ENCODE data around the gene TTC39C. TPM values are rescaled to one million over a fixed set of nuclear protein-coding genes. Genes with fewer than 3 reads are reported as not detected.

The TTC39C gene
- total RNA-seq = 10 to 100 TPM; 43.8 to 45.3 TPM

DNA sequence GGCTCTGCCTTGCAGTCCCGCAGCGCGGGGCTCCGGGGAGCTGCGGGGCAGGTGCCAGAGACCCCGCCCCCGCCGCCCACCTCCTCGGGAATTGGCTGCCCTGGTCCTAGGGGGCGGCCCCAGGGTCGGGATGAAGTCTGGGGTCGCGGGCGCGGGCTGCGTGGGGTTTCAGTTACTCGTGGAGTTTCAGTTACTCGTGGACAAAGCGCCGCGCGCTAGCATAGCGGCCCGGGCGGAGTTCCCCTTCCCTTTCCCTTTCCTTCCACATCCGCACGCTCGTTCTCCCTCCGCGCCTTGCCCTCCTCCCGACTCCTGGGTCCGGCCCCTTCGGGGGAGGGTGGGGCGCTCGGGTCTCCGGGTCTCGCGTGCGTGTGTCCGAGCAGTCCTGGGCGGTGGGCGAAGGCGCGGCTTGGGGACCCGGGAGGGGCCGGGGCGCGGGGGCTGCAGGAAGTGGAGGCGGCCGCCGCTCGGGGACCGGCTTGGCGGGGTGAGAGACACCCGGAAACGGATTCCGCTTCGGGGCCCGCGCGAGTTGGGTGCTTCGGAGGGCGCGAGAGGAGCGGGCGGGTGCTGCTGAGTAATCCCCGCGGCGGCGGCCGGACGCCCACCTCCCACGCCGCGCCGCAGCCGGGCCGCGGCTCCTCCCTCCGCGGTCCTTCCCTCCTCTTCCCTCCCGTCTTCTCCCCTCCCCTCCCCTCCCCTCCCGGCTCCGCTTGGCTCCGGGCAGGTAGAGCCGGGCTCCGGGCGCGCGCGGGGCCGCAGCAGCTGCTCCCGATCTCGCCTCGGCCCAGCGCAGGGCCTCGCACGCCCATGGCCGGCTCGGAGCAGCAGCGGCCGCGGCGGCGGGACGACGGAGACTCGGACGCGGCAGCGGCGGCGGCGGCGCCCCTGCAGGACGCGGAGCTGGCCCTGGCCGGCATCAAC lies at the start of gene TTC39C:
TSS of gene TTC39C (plus strand) at position 693 of the 924 bp plus-strand sequence. CDS start at position 811, 118 bp downstream.
- Mint-ChIP-seq H3K27ac (peak within 1 kb of the TSS; percentile 93), H3K27me3 (no peaks in the 10 kb centered on the region), H3K4me1 (peaks cover 69% of the 10 kb centered on the region), H3K36me3 (peaks cover 24% of the 10 kb centered on the region), H3K4me3 (peak within 1 kb of the TSS; percentile 94), H3K9me3 (peaks cover 1% of the 10 kb centered on the region)
- peak; percentile 93 for DNase-seq

DNA sequence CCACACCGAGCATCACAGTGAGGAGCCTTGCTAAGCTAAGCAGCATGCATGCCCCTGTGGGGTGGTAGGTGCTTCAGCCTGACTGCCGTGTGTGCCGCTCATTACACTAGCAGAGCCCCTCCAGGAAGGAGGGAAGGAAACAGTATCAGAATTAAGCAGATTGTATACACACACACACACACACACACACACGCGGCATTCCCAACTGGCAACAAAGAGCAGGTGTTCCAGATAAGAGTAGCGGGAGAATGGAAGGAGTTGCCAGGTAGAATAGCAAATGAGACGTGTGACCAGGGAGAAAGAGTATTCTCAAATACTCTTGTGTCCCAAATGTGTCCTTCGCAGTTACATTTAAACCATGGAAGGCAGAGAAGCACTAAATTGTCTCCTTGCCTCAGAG lies 47.6 kb upstream of the TTC39C start:
- peaks cover 64% of the 10 kb centered on the region for H3K4me1 Mint-ChIP-seq
- peaks cover 3% of the 10 kb centered on the region for H3K9me3 Mint-ChIP-seq

DNA sequence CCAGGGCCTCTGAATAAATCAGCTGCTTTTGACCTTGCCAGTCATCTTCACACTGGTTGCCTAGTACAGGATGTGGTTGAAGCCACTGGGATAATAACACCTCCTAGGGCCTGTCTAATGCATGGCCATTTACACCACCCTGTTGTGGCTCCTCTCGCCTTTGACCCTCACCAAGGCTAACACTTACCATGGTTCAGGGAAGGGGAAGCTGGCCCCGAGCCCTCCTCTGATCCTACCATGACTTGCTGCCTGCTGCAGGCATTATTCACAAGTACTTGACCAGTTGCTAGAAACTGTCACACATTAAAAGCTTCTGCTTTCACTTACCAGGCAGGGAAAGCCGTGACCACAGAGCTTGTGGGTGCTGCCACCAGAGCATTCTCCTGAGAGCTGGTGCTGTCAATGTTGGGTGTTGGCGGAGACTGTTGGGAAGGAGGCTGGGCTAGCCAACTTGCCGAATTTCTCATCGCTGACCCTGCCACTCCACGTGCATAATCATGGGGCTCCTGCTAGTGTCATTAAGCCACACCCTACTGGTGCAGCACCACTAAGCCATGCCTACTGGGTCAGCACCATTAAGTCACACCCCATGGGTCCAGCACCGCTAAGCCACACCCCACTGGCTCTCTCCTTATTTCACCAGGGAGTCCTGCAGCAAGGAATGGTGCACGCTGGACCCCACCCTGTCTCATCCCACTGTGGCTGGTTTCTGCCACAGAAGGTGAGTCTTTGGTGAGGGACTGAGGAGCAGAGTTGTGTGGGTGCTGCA lies 47.0 kb upstream of the TTC39C start:
- Mint-ChIP-seq H3K27me3 (no peaks in the 10 kb centered on the region), H3K9me3 (peaks cover 3% of the 10 kb centered on the region), H3K27ac (peak overlapping the region; percentile 31), H3K4me3 (no peak overlapping the region), H3K4me1 (peaks cover 70% of the 10 kb centered on the region), H3K36me3 (peaks cover 5% of the 10 kb centered on the region)
- peak; percentile 24 for DNase-seq

More for the DNA sequence above, 47.6 kb upstream of the TTC39C start:
- Mint-ChIP-seq H3K27me3 (no peaks in the 10 kb centered on the region), H3K36me3 (peaks cover 5% of the 10 kb centered on the region), H3K4me3 (no peak overlapping the region), H3K27ac (peak overlapping the region; percentile 1)
- no peak for DNase-seq

DNA sequence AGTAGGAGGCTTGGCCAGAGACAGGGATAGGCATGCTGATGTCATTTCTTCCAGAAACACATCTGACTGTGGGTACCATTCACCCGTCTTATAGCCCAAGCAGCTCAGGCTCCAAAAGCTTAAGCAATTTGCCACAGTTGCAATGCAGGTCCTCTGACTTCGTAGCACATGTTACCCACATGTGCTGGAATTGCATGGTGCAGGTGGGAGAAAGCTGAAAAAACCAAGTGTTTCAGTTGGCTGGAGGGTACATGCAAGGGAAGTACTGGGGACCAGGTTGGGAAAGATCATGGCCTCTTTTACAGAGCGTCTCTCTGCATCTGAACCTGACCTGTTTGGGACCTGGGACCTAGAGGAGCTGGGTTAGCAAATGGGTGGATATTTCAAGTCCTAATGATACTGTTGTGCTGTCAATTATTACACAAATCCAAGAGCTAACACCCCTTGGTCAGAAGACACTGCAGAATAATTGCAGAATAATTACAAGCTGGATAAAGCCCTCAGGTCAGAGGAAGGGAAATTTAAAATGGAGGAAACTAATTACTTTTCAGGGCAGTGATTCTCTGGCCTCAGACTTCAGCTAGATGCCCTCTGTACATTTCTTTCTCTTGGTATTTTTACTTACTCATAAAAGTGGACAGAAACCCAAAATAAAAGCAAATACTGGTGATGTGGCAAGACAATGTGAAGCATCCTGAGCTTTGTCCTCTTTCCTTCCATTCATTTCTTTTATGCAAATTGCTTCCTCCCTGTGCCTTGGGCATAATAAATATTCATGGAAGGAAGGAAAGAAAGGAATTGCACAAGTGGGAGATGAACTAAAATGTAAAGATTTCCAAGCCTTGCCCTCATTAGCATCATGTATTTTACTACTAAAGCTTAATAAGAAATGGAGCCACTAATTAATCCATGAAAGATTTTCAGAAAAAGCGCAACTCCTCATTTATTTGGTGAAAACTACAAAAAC lies 45.6 kb upstream of the TTC39C start:
- H3K27ac Mint-ChIP-seq = no peak overlapping the region
- peaks cover 7% of the 10 kb centered on the region for H3K36me3 Mint-ChIP-seq
- H3K27me3 Mint-ChIP-seq = no peaks in the 10 kb centered on the region
- peaks cover 73% of the 10 kb centered on the region for H3K4me1 Mint-ChIP-seq
- H3K4me3 Mint-ChIP-seq = no peak overlapping the region
- H3K9me3 Mint-ChIP-seq = peaks cover 5% of the 10 kb centered on the region
- no peak for DNase-seq

DNA sequence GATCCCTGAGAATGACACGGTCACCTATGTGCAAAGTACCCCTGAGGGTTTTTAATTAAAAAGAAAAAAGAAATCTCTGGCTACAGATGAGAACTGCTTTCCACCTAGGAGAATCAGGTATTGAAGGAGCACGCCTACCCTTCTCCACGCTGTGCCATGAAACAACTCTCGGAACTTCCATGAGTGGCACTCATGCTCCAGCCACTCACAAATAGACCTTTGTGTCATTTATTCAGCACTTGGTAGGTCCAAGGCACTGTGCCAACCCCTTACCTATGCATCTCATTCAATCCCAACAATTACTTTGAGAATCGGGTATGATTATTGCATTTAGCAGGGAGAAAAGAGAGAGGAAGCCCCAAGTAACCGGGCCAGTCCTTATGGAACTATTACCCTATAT lies 44.9 kb upstream of the TTC39C start:
- no peak overlapping the region for H3K27ac Mint-ChIP-seq
- H3K4me1 Mint-ChIP-seq = peaks cover 65% of the 10 kb centered on the region

DNA sequence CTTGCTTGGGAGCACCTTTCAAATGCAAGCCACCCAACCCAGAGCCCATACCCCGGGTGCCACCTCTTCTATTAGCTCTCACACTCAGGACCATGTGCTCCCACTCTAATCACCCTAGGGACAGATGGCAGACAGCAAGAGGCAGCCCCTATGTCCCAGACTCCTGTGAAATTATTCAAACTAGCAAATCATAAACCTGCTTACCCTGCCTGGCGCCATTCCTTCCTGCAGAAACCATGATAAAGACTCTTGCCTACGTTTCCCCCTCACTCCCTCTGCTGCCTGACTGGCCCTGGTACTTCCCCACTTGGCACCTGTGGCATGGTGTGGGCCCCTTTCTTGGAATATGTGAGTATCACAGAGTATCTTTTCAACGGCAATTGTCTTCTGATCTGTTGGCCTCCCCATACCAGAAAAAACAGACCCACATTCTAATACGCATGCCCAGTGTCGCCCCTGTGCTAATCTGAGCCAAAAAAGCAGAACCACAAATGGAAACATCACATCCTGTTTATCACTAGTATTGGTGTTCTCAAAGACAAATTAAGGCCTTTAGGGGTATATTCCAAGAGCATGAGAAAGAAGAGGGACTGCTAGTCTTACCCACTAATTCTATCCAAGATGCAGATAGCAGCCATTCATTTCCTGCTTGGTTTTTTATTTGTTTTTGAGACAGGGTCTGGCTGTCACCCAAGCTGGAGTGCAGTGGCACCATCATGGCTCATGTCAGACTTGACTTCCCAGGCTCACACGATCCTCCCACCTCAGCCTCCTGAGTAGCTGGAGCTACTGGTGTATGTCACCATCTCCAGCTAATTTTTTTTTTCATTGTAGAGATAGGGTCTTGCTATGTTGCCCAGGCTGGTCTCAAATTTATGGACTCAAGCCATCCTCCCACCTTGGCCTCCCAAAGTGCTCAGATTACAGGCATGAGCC lies 44.1 kb upstream of the TTC39C start:
- Mint-ChIP-seq H3K27ac (peak overlapping the region; percentile 88), H3K9me3 (peaks cover 7% of the 10 kb centered on the region), H3K27me3 (no peaks in the 10 kb centered on the region), H3K4me1 (peaks cover 60% of the 10 kb centered on the region), H3K36me3 (peaks cover 7% of the 10 kb centered on the region), H3K4me3 (no peak overlapping the region)
- DNase-seq = peak; percentile 65

More for the DNA sequence above, 44.9 kb upstream of the TTC39C start:
- Mint-ChIP-seq H3K36me3 (peaks cover 7% of the 10 kb centered on the region), H3K9me3 (peaks cover 7% of the 10 kb centered on the region), H3K27me3 (no peaks in the 10 kb centered on the region), H3K4me3 (no peak overlapping the region)
- DNase-seq = no peak

DNA sequence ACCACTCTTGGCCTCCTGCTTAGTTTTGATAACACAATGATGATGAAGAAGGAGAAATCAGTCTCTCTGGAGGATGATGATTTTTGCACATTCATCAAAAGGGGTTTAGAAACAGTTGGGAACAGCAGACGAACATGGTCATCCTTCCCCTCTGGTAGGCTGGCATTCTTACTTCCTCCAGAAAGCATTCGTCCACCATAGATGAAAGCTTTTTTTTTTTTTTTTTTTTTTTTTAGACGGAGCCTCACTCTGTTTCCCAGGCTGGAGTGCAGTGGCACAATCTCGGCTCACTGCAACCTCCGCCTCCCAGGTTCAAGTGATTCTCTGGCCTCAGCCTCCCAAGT lies 43.5 kb upstream of the TTC39C start:
- peaks cover 54% of the 10 kb centered on the region for H3K4me1 Mint-ChIP-seq
- peaks cover 7% of the 10 kb centered on the region for H3K9me3 Mint-ChIP-seq
- H3K27ac Mint-ChIP-seq = peak overlapping the region; percentile 88
- H3K4me3 Mint-ChIP-seq = no peak overlapping the region
- H3K36me3 Mint-ChIP-seq = peaks cover 7% of the 10 kb centered on the region
- no peaks in the 10 kb centered on the region for H3K27me3 Mint-ChIP-seq
- no peak for DNase-seq

DNA sequence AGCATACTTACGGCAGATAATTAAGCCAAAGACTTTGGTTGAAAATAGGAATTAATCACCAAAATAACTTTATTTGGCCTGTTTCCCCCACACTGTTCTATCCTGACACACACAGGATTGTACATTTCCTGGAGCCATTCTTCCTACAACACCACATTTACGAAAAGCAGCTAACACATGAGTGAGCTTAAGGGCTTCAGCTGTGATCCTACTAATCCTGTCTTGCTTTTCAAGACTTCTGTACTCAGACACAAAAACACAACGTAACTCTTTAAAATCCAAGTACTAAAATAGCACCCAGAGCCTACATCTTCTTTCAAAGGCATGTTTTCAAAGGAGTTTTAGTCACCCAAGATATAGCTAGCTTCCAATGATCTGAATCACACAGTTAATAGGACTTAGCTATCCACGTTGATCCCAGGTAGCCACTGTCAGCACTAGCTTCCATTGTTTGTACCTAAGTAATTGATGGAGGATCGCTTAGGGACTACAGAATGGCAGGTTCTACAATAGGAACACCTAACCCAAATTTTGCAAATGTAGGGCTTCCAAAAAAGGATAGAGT lies 42.8 kb upstream of the TTC39C start:
- peaks cover 12% of the 10 kb centered on the region for H3K9me3 Mint-ChIP-seq
- no peaks in the 10 kb centered on the region for H3K27me3 Mint-ChIP-seq
- H3K4me3 Mint-ChIP-seq = no peak overlapping the region
- no peak for DNase-seq
- peaks cover 52% of the 10 kb centered on the region for H3K4me1 Mint-ChIP-seq
- peaks cover 11% of the 10 kb centered on the region for H3K36me3 Mint-ChIP-seq
- no peak overlapping the region for H3K27ac Mint-ChIP-seq

DNA sequence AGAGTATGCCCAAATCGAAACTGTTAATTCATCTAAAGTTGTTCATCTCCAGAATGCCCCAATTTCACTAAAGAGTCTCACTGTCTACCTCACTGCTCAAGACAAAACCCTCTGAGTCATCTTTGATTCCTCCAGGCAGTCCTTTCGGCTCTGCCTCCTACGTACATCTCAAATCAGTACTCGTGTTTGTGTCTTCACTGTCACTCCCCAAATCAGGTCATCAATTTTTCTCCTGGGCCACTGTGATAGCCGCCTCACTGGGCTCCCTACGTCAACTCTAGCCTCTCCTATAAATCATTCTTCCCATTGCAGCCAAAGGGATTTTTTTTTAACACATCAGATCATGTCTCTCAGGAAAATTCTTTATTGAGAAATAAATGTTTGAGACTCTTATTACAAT lies 42.1 kb upstream of the TTC39C start:
- no peak overlapping the region for H3K4me3 Mint-ChIP-seq
- peak overlapping the region; percentile 13 for H3K27ac Mint-ChIP-seq
- H3K4me1 Mint-ChIP-seq = peaks cover 47% of the 10 kb centered on the region
- peaks cover 15% of the 10 kb centered on the region for H3K9me3 Mint-ChIP-seq
- no peak for DNase-seq
- H3K36me3 Mint-ChIP-seq = peaks cover 13% of the 10 kb centered on the region
- no peaks in the 10 kb centered on the region for H3K27me3 Mint-ChIP-seq

DNA sequence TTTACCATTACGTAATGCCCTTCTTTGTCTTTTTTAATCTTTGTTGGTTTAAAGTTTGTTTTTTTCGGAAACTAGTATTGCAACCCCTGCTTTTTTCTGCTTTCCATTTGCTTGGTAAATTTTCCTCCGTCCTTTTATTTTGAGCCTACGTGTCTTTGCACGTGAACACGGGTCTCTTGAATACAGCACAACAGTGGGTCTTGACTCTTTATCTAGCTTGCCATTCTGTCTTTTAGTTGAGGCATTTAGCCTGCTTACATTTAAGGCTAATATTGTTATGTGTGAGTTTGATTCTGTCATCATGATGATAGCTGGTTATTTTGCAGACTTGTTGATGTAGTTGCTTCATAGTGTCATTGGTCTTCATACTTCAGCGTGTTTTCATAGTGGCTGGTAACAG lies 37.5 kb upstream of the TTC39C start:
- peaks cover 8% of the 10 kb centered on the region for H3K36me3 Mint-ChIP-seq
- peaks cover 25% of the 10 kb centered on the region for H3K4me1 Mint-ChIP-seq
- H3K4me3 Mint-ChIP-seq = no peak overlapping the region
- DNase-seq = no peak
- peaks cover 12% of the 10 kb centered on the region for H3K9me3 Mint-ChIP-seq
- H3K27ac Mint-ChIP-seq = no peak overlapping the region
- H3K27me3 Mint-ChIP-seq = no peaks in the 10 kb centered on the region

DNA sequence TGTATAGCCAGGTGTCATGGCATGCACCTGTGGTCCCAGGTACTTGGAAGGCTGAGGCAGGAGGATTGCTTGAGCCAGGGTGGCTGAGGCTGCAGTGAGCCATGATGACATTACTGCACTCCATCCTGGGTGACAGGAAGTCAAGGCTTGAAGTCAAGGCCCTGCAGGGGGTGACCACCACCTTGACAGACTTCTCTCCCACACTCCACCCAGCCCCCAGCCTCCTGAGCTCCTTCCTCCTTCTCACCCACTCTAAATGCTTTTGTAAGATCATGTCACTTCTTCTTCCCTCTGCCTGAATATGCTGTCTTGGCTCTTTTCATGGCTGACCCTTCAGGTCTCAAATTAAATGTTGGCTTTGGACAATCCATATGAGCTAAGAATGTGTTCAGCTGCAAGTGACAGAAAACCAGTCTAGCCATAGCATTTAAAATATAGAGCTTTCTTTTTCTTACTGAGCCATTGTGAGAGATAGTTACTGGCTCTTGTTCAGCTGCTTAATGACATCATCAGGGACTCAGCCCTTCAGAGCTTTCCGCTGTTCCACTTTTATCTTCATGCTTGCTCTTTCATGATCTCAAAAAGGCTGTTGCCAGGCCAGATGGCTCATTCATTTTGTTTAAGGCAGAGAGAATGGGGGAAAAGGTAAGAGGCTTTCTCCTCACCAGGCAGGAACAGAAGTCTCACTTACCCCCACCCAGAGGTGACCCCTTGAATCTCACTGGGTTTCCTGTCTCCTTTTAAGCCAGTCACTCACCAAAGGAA lies 36.7 kb upstream of the TTC39C start:
- H3K27me3 Mint-ChIP-seq = no peaks in the 10 kb centered on the region
- DNase-seq = no peak
- no peak overlapping the region for H3K4me3 Mint-ChIP-seq

DNA sequence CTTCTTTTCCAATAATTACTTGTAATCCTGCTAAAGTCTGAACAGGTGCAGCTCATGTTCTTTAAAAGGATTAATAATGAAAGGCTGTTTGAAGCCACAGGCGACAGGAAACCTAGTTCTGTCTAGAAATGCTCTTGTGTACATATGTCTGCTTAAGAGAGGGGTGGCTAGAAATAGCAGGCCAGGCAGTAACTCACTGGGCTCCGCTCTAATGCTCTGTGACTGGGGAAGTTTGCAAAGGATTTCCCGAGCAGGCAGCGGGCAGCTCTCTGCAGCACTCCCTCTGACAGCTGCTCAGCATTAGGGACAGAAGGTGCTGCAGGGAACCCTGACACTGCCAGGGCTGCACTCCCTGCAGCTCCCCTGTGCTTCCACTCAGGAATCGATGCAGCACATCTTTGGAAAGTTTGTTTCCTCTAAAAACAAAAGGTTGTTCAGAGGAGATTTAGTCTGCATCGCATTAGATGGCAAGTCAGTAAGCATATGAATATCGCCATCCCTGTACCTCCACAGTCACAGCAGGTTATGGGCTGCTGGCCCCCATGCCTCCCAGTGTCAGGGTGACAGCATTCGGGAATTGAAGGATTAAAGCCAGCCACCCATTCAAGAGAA lies 33.1 kb upstream of the TTC39C start:
- Mint-ChIP-seq H3K4me1 (peaks cover 34% of the 10 kb centered on the region), H3K9me3 (peaks cover 10% of the 10 kb centered on the region), H3K27ac (no peak overlapping the region), H3K4me3 (no peak overlapping the region), H3K36me3 (peaks cover 12% of the 10 kb centered on the region), H3K27me3 (no peaks in the 10 kb centered on the region)
- DNase-seq = no peak

More for the DNA sequence above, 36.7 kb upstream of the TTC39C start:
- Mint-ChIP-seq H3K9me3 (peaks cover 12% of the 10 kb centered on the region), H3K36me3 (peaks cover 8% of the 10 kb centered on the region), H3K27ac (peak overlapping the region; percentile 57), H3K4me1 (peaks cover 24% of the 10 kb centered on the region)
